ENCODE measurements around the gene ABCC3.

DNA sequence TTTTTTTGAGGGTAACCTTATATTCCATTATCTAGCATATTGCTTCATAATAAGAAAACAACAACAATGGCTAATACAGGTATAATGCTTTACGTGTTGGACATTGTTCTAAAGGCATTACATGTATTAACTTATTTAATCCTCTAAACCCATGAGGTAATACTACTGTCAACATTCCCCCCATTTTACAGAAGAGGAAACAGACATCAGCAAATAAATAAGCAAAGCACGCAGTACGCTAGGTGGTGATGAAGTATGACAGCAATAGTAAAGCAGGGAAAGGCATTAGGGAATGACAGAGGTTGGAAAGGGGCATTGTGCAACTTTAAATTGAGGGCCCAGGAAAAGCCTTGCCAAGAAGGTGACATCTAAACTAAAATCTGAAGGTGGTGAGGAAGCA is 68.5 kb downstream of the ABCC3 start:
- TF ChIP-seq CTCF (IDR thresholded peaks at IDR 0.05): no peak
- TF ChIP-seq POLR2A (IDR thresholded peaks at IDR 0.05): no peak

Data from breast epithelium (tissue), 3 donors.